ENCODE results near the gene IMMP2L.

GRCh38 chr7:111192614-111193413 lies 369.5 kb downstream of the IMMP2L start:
- TF ChIP-seq CTCF (IDR thresholded peaks at IDR 0.05) (no peak), EP300 (IDR thresholded peaks at IDR 0.05) (no peak), POLR2A (IDR thresholded peaks at IDR 0.05) (no peak)
